Measurements from ENCODE around the gene SAMD14. TPM values are rescaled to one million over a fixed set of nuclear protein-coding genes. Genes with fewer than 3 reads are reported as not detected.

SAMD14 gene
- total RNA-seq, 2 experiments from 2014 or later, result 1.1 to 1.3 TPM

GRCh38 chr17:50134206-50135110 is 4.5 kb upstream of the SAMD14 start:
- no peaks in the 10 kb centered on the region for H3K9me3 Mint-ChIP-seq
- H3K36me3 Mint-ChIP-seq (ENCODE audit: low read depth), result peaks cover 42% of the 10 kb centered on the region
- H3K4me3 Mint-ChIP-seq, result no peak overlapping the region

GRCh38 chr17:50133769-50134099 is 3.8 kb upstream of the SAMD14 start:
- CTCF ChIA-PET, result no interaction called here

More at GRCh38 chr17:50134206-50135110, 4.5 kb upstream of the SAMD14 start:
- H3K4me1 Mint-ChIP-seq (ENCODE audit: low read depth), result peaks cover 17% of the 10 kb centered on the region
- no peak for DNase-seq
- H3K27me3 Mint-ChIP-seq (ENCODE audit: low read depth), result peaks cover 4% of the 10 kb centered on the region
- H3K27ac Mint-ChIP-seq, result no peak overlapping the region
- CTCF ChIA-PET, result interaction anchor here (1.4 kb wide), 1 partner anchor 28 kb away, joined by 6 read pairs; no protein-coding TSS in a partner anchor
- intact Hi-C loops (cut with micrococcal nuclease), result no loop called here

GRCh38 chr17:50133028-50133768 is 3.2 kb upstream of the SAMD14 start:
- H3K4me1 Mint-ChIP-seq (ENCODE audit: low read depth), result peaks cover 24% of the 10 kb centered on the region
- H3K36me3 Mint-ChIP-seq (ENCODE audit: low read depth), result peaks cover 32% of the 10 kb centered on the region
- CTCF ChIA-PET, result interaction anchor here (0.6 to 1.0 kb wide), 2 partner anchors 15 to 81 kb away, joined by 3 read pairs; no protein-coding TSS in a partner anchor
- H3K9me3 Mint-ChIP-seq, result no peaks in the 10 kb centered on the region
- intact Hi-C loops (cut with micrococcal nuclease), result no loop called here
- peaks cover 12% of the 10 kb centered on the region for H3K27me3 Mint-ChIP-seq (ENCODE audit: low read depth)
- no peak for DNase-seq
- no peak overlapping the region for H3K4me3 Mint-ChIP-seq
- no peak overlapping the region for H3K27ac Mint-ChIP-seq

More at GRCh38 chr17:50133769-50134099, 3.8 kb upstream of the SAMD14 start:
- H3K27me3 Mint-ChIP-seq (ENCODE audit: low read depth), result peaks cover 7% of the 10 kb centered on the region
- no peaks in the 10 kb centered on the region for H3K9me3 Mint-ChIP-seq
- intact Hi-C loops (cut with micrococcal nuclease), result no loop called here
- H3K4me1 Mint-ChIP-seq (ENCODE audit: low read depth), result peaks cover 21% of the 10 kb centered on the region
- H3K27ac Mint-ChIP-seq, result no peak overlapping the region
- no peak for DNase-seq
- peaks cover 38% of the 10 kb centered on the region for H3K36me3 Mint-ChIP-seq (ENCODE audit: low read depth)
- no peak overlapping the region for H3K4me3 Mint-ChIP-seq

DNA sequence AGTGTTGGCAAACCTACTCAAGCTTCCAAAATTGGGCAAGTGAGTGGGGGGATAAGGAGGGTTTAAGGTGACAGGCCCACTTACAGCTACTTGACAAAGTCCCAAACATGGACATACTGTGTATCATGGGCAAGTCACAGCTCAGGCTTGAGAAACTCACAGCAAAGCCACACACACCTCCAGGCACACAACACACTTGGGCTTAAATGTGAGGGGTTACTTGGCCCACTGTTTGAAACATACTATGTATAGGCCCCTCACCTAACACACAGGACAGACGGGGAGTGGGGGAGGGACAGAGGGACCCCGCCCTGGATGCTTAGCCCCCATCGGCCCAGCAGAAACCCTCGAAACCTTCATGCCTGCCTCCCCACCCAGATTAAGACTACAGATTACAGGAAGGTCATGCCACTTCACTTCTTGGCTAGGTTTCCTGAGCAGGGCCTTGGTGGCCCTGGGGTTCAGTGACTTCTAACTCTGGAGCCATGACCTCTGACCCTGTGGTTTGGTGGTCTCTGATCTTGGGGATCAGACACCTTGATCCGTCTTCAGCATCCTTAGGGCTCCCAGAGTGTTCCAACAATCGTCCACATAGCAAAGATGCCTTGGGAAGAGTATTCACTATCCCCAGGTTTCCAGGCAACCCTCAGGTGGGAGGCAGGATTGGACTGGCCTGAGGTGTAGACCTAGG is 2.3 kb upstream of the SAMD14 start:
- H3K27ac Mint-ChIP-seq, result no peak overlapping the region
- DNase-seq, result no peak
- H3K36me3 Mint-ChIP-seq (ENCODE audit: low read depth), result peaks cover 23% of the 10 kb centered on the region
- peaks cover 24% of the 10 kb centered on the region for H3K4me1 Mint-ChIP-seq (ENCODE audit: low read depth)
- intact Hi-C loops (cut with micrococcal nuclease), result no loop called here
- peaks cover 17% of the 10 kb centered on the region for H3K27me3 Mint-ChIP-seq (ENCODE audit: low read depth)
- no peak overlapping the region for H3K4me3 Mint-ChIP-seq
- CTCF ChIA-PET, result interaction anchor here (0.6 to 3.1 kb wide), 4 partner anchors 15 to 82 kb away, joined by 3 to 7 read pairs (median 3); no protein-coding TSS in a partner anchor
- no peaks in the 10 kb centered on the region for H3K9me3 Mint-ChIP-seq

DNA sequence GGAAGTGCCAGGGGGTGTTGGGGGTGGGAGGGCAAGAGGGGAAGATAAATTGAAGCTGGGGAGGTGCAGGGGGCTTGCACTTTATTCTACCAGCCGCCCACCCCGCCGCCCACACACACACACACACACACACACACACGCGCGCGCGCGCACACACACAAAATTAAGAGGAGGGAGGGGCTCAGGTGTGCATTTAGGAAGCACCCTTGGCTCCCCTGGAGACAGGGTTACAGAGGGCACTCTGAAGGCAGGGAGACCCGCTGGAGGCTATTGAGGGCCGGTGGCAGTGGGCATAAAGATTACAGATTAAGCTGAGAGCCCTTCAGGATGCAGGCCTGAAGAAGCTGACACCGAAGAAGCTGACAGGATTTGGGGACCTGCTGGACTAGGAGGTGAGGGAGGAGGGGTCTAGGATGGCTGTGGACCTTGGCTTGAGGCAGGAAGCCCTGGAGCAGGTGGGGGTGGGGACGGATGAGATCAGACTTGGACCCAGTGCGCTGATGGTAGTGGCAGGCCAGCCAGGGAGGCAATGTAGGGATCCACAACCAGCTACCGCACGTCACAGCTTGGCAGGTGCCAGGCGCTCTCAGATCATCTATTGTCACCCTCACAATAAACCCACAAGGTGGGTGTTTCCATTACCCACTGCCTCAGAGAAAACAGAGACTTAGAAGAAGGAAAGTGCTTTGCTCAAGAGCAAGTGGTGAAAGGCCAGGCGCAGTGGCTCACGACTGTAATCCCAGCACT is 772 bp upstream of the SAMD14 start:
- H3K4me1 Mint-ChIP-seq (ENCODE audit: low read depth), result peaks cover 24% of the 10 kb centered on the region
- intact Hi-C loops (cut with micrococcal nuclease), result loop anchor here (2.0 kb wide), 1 partner anchor 16 kb away; no protein-coding TSS in a partner anchor
- H3K4me3 Mint-ChIP-seq, result peak overlapping the region; percentile 46
- peaks cover 12% of the 10 kb centered on the region for H3K36me3 Mint-ChIP-seq (ENCODE audit: low read depth)
- CTCF ChIA-PET, result interaction anchor here (0.6 to 3.1 kb wide), 9 partner anchors 8 to 146 kb away, joined by 3 to 8 read pairs (median 4); partner anchors contain the start of gene PDK2
- H3K27ac Mint-ChIP-seq, result no peak overlapping the region
- H3K9me3 Mint-ChIP-seq, result no peaks in the 10 kb centered on the region
- H3K27me3 Mint-ChIP-seq (ENCODE audit: low read depth), result peaks cover 17% of the 10 kb centered on the region
- DNase-seq, result no peak

DNA sequence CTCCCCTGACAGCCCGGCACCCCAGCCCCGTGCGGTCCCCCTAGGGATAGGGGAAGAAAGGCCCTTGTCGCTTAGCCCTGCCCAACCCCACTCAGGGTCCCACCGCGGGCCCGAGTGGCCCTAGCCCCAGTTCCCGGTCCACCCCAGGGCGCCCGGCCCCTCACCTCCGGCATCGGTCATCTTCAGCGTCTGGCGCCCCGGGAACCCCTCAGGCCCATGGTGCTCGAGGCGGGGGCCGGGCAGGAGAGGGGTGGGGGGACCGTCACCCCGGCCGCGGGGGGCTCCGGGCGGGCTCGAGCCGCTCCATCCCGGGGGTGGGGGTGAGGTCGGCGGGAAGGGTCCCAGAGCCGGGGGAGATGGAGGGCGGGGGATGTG is 620 bp downstream of the SAMD14 start:
- CTCF ChIA-PET, result interaction anchor here (1.4 to 3.1 kb wide), 2 partner anchors 15 to 33 kb away, joined by 3 to 7 read pairs; no protein-coding TSS in a partner anchor
- Mint-ChIP-seq H3K36me3 (ENCODE audit: low read depth) (peaks cover 9% of the 10 kb centered on the region), H3K9me3 (no peaks in the 10 kb centered on the region), H3K27ac (no peak overlapping the region), H3K4me1 (ENCODE audit: low read depth) (peaks cover 24% of the 10 kb centered on the region), H3K27me3 (ENCODE audit: low read depth) (peaks cover 17% of the 10 kb centered on the region), H3K4me3 (peak overlapping the region; percentile 67)
- no peak for DNase-seq
- intact Hi-C loops (cut with micrococcal nuclease), result no loop called here

DNA sequence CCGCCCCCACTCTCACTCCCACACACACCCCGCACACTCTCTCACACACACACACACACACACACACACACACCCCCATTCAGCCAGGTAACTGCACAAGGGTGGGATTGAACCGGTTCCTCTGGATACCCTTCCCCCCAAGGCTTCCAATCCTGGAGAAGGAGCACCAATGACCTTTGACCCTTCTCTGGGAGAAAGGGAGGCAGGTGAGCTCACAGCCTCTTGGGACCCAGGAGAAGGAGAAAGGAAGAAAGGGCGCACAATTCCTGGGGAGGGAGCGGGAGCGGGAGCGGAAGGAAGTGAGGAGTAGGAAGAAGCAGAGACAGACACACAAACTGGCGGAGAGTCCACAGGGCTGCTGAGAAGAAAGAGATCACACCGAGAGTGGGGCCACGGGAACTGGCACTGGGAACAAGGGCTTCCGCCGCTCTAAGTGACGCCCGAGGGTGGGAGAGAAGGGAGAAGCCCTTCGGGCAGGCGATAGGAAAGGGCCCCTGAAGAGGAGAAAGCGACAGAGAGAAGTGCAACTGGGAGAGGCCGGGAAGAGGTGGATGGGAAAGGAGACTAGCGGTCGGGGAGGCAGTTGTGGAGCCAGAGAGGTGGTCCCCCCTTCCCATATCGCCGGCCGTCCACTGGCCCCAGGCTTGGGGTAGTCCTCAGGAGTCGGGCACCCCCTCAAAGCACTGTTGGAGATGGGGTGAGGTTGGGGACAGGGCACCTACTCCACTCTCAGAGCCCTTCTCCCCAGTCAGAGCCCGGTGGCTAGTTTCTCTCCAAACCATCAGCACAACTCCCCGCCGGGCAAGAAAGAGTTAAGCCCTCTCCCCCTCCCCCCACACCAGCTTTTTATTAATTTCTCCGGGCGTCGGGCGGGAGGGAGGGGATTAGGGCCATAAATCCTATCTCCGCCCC is 1.3 kb downstream of the SAMD14 start:
- CTCF ChIA-PET, result interaction anchor here (3.1 kb wide), 1 partner anchor 14 kb away, joined by 7 read pairs; no protein-coding TSS in a partner anchor
- H3K36me3 Mint-ChIP-seq (ENCODE audit: low read depth), result peaks cover 5% of the 10 kb centered on the region
- intact Hi-C loops (cut with micrococcal nuclease), result no loop called here
- no peaks in the 10 kb centered on the region for H3K9me3 Mint-ChIP-seq
- H3K4me3 Mint-ChIP-seq, result peak overlapping the region; percentile 28
- peaks cover 24% of the 10 kb centered on the region for H3K4me1 Mint-ChIP-seq (ENCODE audit: low read depth)
- no peak for DNase-seq
- no peak overlapping the region for H3K27ac Mint-ChIP-seq
- H3K27me3 Mint-ChIP-seq (ENCODE audit: low read depth), result peaks cover 17% of the 10 kb centered on the region

- Mint-ChIP-seq H3K4me3 (no peak overlapping the region), H3K4me1 (ENCODE audit: low read depth) (peaks cover 24% of the 10 kb centered on the region), H3K27ac (no peak overlapping the region), H3K36me3 (ENCODE audit: low read depth) (peaks cover 5% of the 10 kb centered on the region), H3K27me3 (ENCODE audit: low read depth) (peaks cover 17% of the 10 kb centered on the region), H3K9me3 (no peaks in the 10 kb centered on the region)
- no peak for DNase-seq
- intact Hi-C loops (cut with micrococcal nuclease), result no loop called here
- CTCF ChIA-PET, result no interaction called here
These were observed 2.1 kb downstream of the SAMD14 start for GRCh38 chr17:50127697-50128361.

- Mint-ChIP-seq H3K9me3 (no peaks in the 10 kb centered on the region), H3K36me3 (ENCODE audit: low read depth) (no peaks in the 10 kb centered on the region), H3K4me3 (no peak overlapping the region), H3K4me1 (ENCODE audit: low read depth) (peaks cover 9% of the 10 kb centered on the region), H3K27ac (no peak overlapping the region), H3K27me3 (ENCODE audit: low read depth) (peaks cover 17% of the 10 kb centered on the region)
- no peak for DNase-seq
- CTCF ChIA-PET, result interaction anchor here (0.8 to 1.7 kb wide), 5 partner anchors 9 to 53 kb away, joined by 3 to 5 read pairs (median 4); partner anchors contain the start of gene PDK2
- intact Hi-C loops (cut with micrococcal nuclease), result no loop called here
These were observed 4.5 kb downstream of the SAMD14 start for GRCh38 chr17:50125420-50125997.

DNA sequence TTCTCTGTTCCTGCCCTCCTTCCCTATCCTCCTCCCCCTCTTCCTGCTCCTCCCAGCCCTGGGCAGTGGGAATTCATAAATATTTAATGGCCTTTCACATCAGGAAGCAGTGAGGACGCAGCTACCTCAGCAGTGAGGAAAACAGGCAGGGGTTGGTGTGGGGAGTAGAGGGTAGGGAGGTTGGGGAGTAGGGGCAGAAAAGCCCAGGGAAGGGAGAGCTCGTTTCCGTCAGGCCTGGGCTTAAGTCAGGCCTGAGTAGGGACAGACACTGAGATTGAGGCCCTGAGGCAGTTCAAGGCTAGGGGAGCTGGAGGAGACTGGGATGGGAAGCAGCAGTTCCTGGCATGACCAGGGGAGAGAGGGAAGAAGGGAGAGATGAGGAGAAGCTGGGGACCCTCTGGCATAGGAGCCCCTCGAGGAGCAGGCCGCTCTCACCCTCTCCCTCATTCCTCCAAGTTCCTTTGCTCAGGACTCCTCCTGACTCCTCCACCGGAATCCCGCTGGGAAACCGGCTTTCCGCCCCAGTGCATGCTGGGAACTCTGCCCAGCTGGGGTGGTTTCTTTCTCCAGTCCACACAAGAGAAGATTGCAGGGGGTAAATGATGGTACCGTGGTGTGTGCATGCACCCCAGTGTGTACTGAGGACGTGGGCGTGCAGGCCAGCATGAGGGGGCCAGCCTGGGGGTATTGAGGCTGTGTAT is 6.2 kb downstream of the SAMD14 start:
- no peaks in the 10 kb centered on the region for H3K9me3 Mint-ChIP-seq
- intact Hi-C loops (cut with micrococcal nuclease), result no loop called here
- H3K27me3 Mint-ChIP-seq (ENCODE audit: low read depth), result peaks cover 14% of the 10 kb centered on the region
- DNase-seq, result no peak
- no peak overlapping the region for H3K27ac Mint-ChIP-seq
- CTCF ChIA-PET, result interaction anchor here (1.7 to 2.8 kb wide), 3 partner anchors 9 to 29 kb away, joined by 4 to 11 read pairs (median 5); no protein-coding TSS in a partner anchor
- H3K36me3 Mint-ChIP-seq (ENCODE audit: low read depth), result no peaks in the 10 kb centered on the region
- H3K4me3 Mint-ChIP-seq, result no peak overlapping the region
- peaks cover 4% of the 10 kb centered on the region for H3K4me1 Mint-ChIP-seq (ENCODE audit: low read depth)
